IPS-18a (cell line): ENCODE data around the gene LGR6.

Experiments used
- H3K27ac ChIP-seq: one replicate; pipeline ENCODE4 v1.5.1; 2013; ENCODE audit warnings: low read length
- H3K27me3 ChIP-seq: one replicate; pipeline ENCODE4 v1.6.1; 2013; ENCODE audit warnings: mild to moderate bottlenecking, low read length; ENCODE audit not compliant: control insufficient read depth, insufficient read depth
- H3K36me3 ChIP-seq: one replicate; pipeline ENCODE4 v1.6.1; 2013; ENCODE audit warnings: low read depth, low read length; ENCODE audit not compliant: control insufficient read depth
- H3K4me1 ChIP-seq: one replicate; pipeline ENCODE4 v1.6.1; 2013; ENCODE audit warnings: low read depth, low read length; ENCODE audit not compliant: control insufficient read depth
- H3K4me3 ChIP-seq: one replicate; pipeline ENCODE4 v1.5.1; 2013; ENCODE audit warnings: low read length
- H3K9ac ChIP-seq: one replicate; pipeline ENCODE4 v1.6.1; 2013; ENCODE audit warnings: mild to moderate bottlenecking, low read length, moderate library complexity
- H3K9me3 ChIP-seq: one replicate; pipeline ENCODE4 v1.6.1; 2013; ENCODE audit warnings: low read depth, low read length; ENCODE audit not compliant: control insufficient read depth

The LGR6 gene

GRCh38 chr1:202208351-202208857 lies 14.8 kb downstream of the LGR6 start:
- no peaks in the 10 kb centered on the region for H3K36me3 ChIP-seq
- H3K9ac ChIP-seq: no peak overlapping the region
- no peak overlapping the region for H3K4me3 ChIP-seq
- H3K27ac ChIP-seq: no peak overlapping the region
- no peaks in the 10 kb centered on the region for H3K9me3 ChIP-seq
- no peaks in the 10 kb centered on the region for H3K27me3 ChIP-seq
- no peaks in the 10 kb centered on the region for H3K4me1 ChIP-seq

DNA sequence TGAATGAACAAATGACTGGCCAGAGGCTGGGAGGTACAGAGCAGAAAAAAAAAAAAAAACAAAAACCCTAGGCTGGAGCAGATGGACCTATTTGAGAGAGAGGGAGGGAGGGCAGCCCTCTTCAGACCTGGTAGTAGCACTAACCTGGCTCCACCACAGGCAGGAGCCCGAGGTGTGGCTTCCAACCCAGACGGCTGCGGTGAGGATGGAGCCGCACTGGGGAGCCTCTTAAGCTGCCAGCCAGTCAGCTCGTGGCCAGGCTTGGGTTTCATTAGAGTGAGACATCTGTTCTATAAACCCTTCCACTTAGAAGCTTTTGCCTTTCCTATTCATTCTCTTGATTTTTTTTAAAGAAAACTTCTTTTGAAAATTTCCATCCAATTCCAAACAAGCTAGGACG lies 16.8 kb downstream of the LGR6 start:
- Histone ChIP-seq H3K4me1 (no peaks in the 10 kb centered on the region), H3K27ac (no peak overlapping the region), H3K4me3 (no peak overlapping the region), H3K27me3 (peaks cover 9% of the 10 kb centered on the region), H3K36me3 (no peaks in the 10 kb centered on the region), H3K9ac (no peak overlapping the region), H3K9me3 (no peaks in the 10 kb centered on the region)

GRCh38 chr1:202210969-202211368 lies 17.4 kb downstream of the LGR6 start:
- Histone ChIP-seq H3K9me3 (no peaks in the 10 kb centered on the region), H3K27ac (no peak overlapping the region), H3K4me1 (no peaks in the 10 kb centered on the region), H3K9ac (no peak overlapping the region), H3K27me3 (peaks cover 11% of the 10 kb centered on the region), H3K36me3 (no peaks in the 10 kb centered on the region), H3K4me3 (no peak overlapping the region)

- peaks cover 11% of the 10 kb centered on the region for H3K27me3 ChIP-seq
- H3K4me3 ChIP-seq: no peak overlapping the region
- H3K4me1 ChIP-seq: no peaks in the 10 kb centered on the region
- H3K27ac ChIP-seq: no peak overlapping the region
- no peaks in the 10 kb centered on the region for H3K36me3 ChIP-seq
- H3K9me3 ChIP-seq: no peaks in the 10 kb centered on the region
- H3K9ac ChIP-seq: no peak overlapping the region
Measured at GRCh38 chr1:202212787-202213186, 19.2 kb downstream of the LGR6 start.

- Histone ChIP-seq H3K4me3 (peak overlapping the region; percentile 59), H3K27ac (no peak overlapping the region), H3K36me3 (no peaks in the 10 kb centered on the region), H3K27me3 (peaks cover 11% of the 10 kb centered on the region), H3K9ac (peak overlapping the region; percentile 11), H3K4me1 (no peaks in the 10 kb centered on the region), H3K9me3 (no peaks in the 10 kb centered on the region)
Measured at GRCh38 chr1:202213361-202214088, 19.9 kb downstream of the LGR6 start.

DNA sequence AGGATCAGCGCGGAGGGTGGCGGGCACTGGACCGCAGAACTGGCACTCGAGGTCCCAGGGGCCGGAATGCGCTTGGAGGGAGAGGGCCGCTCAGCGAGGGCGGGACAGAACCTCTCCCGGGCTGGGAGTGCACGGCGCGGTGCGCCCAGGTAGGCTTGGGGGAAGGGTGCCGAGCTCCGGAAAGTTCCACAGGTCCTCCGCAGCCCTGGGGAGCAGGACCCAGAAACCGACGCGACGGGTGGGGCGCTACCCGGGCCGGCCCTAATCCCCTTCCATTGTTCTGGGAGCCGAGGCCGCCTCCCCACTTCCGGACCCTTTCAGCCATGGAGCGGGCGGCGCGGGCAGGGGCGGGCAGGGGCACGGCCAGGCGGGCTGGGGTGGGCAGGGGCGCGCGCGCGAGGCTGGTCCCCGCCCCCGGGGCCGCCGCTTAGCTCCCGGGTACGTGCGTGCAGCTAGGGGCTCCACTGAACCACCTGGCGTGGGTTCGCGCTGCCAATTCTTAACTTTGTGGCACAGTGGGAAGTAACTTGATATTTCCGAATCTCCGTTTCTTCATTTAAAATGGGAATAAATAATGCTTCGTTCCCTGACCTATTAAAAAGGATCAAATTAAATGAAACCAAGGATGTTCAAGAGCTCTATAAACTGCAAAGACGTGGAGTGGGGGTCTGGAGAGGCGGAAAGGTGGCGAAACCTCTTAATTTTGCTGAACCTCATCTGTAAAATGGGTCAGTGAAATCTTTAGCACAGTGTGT lies 20.7 kb downstream of the LGR6 start:
- peak overlapping the region; percentile 11 for H3K9ac ChIP-seq
- no peaks in the 10 kb centered on the region for H3K36me3 ChIP-seq
- peaks cover 11% of the 10 kb centered on the region for H3K27me3 ChIP-seq
- no peak overlapping the region for H3K27ac ChIP-seq
- H3K4me1 ChIP-seq: no peaks in the 10 kb centered on the region
- H3K4me3 ChIP-seq: peak overlapping the region; percentile 59
- H3K9me3 ChIP-seq: no peaks in the 10 kb centered on the region

- no peak overlapping the region for H3K9ac ChIP-seq
- H3K9me3 ChIP-seq: no peaks in the 10 kb centered on the region
- H3K27ac ChIP-seq: no peak overlapping the region
- no peaks in the 10 kb centered on the region for H3K4me1 ChIP-seq
- H3K4me3 ChIP-seq: no peak overlapping the region
- peaks cover 11% of the 10 kb centered on the region for H3K27me3 ChIP-seq
- H3K36me3 ChIP-seq: no peaks in the 10 kb centered on the region
Measured at GRCh38 chr1:202215472-202216130, 22.0 kb downstream of the LGR6 start.

- Histone ChIP-seq H3K4me3 (no peak overlapping the region), H3K9me3 (no peaks in the 10 kb centered on the region), H3K27ac (no peak overlapping the region), H3K9ac (no peak overlapping the region), H3K4me1 (peaks cover 1% of the 10 kb centered on the region), H3K27me3 (peaks cover 11% of the 10 kb centered on the region), H3K36me3 (no peaks in the 10 kb centered on the region)
Measured at GRCh38 chr1:202216691-202217090, 23.1 kb downstream of the LGR6 start.

- Histone ChIP-seq H3K9me3 (no peaks in the 10 kb centered on the region), H3K4me1 (peaks cover 8% of the 10 kb centered on the region), H3K36me3 (no peaks in the 10 kb centered on the region), H3K4me3 (no peak overlapping the region), H3K9ac (no peak overlapping the region), H3K27me3 (peaks cover 11% of the 10 kb centered on the region), H3K27ac (no peak overlapping the region)
Measured at GRCh38 chr1:202217516-202217915, 23.9 kb downstream of the LGR6 start.

- no peaks in the 10 kb centered on the region for H3K9me3 ChIP-seq
- H3K4me3 ChIP-seq: no peak overlapping the region
- no peak overlapping the region for H3K9ac ChIP-seq
- peaks cover 8% of the 10 kb centered on the region for H3K4me1 ChIP-seq
- H3K36me3 ChIP-seq: no peaks in the 10 kb centered on the region
- no peak overlapping the region for H3K27ac ChIP-seq
- peaks cover 11% of the 10 kb centered on the region for H3K27me3 ChIP-seq
Measured at GRCh38 chr1:202217951-202218350, 24.4 kb downstream of the LGR6 start.

- no peak overlapping the region for H3K27ac ChIP-seq
- H3K4me1 ChIP-seq: peaks cover 8% of the 10 kb centered on the region
- H3K4me3 ChIP-seq: no peak overlapping the region
- no peak overlapping the region for H3K9ac ChIP-seq
- H3K36me3 ChIP-seq: no peaks in the 10 kb centered on the region
- H3K27me3 ChIP-seq: no peaks in the 10 kb centered on the region
- H3K9me3 ChIP-seq: no peaks in the 10 kb centered on the region
Measured at GRCh38 chr1:202220733-202221132, 27.1 kb downstream of the LGR6 start.
